A673 (cell line): Measurements from ENCODE around the gene FOXE3. TPM values are rescaled to one million over a fixed set of nuclear protein-coding genes. Genes with fewer than 3 reads are reported as not detected.

Source experiments
- BruUV-seq: library from RNA; stranded (reverse); fragments of 400-500 nt; replicated peaks from 2 replicates; lab custom pipeline; 2021; lab: Mats Ljungman, UMichigan
- CTCF ChIA-PET: fragments of 300-600 bp; sonication (Branson Sonifier 250); formaldehyde crosslinking; loops from one replicate; lab custom pipeline; 2022; ENCODE audit warnings: antibody characterized with exemption; lab: Charles Lee
- POLR2A ChIA-PET: fragments of 300-600 bp; sonication (Branson Sonifier 250); formaldehyde crosslinking; loops from one replicate; lab custom pipeline; 2022; ENCODE audit warnings: antibody characterized with exemption; ENCODE audit not compliant: low non-redundant PET; lab: Charles Lee
- DNase-seq: peaks from one replicate; pipeline ENCODE4 v3.0.0-alpha.2; 2015; ENCODE audit warnings: low spot score
- H3K27ac ChIP-seq: fragments of 200-600 bp; sonication (generic); 2 replicates; pipeline ENCODE4 v1.5.1; 2016; ENCODE audit warnings: mixed run types, low read depth, mild to moderate bottlenecking, mixed read lengths, antibody characterized with exemption, low read length; ENCODE audit not compliant: poor library complexity, severe bottlenecking
- H3K27me3 ChIP-seq: fragments of 200-600 bp; sonication (generic); replicated peaks from 2 replicates; pipeline ENCODE4 v1.6.1; 2017; ENCODE audit warnings: mixed run types, low read depth, mild to moderate bottlenecking, mixed read lengths, antibody characterized with exemption, low read length; ENCODE audit not compliant: insufficient read depth, poor library complexity
- H3K36me3 ChIP-seq: fragments of 200-600 bp; sonication (generic); 2 replicates; pipeline ENCODE4 v1.6.1; 2016; ENCODE audit warnings: mixed run types, mild to moderate bottlenecking, mixed read lengths, antibody characterized with exemption, low read length; ENCODE audit not compliant: insufficient read depth, poor library complexity, severe bottlenecking
- H3K4me1 ChIP-seq: fragments of 200-600 bp; sonication (generic); 2 replicates; pipeline ENCODE4 v1.6.1; 2017; ENCODE audit warnings: mixed run types, mild to moderate bottlenecking, mixed read lengths, antibody characterized with exemption, low read length; ENCODE audit not compliant: insufficient read depth, poor library complexity, severe bottlenecking
- H3K4me3 ChIP-seq: fragments of 200-600 bp; sonication (generic); 2 replicates; pipeline ENCODE4 v1.5.1; 2016; ENCODE audit warnings: low read depth, mixed run types, mild to moderate bottlenecking, mixed read lengths, low read length; ENCODE audit not compliant: poor library complexity, severe bottlenecking
- H3K9me3 ChIP-seq: fragments of 200-600 bp; sonication (generic); 2 replicates; pipeline ENCODE4 v1.6.1; 2016; ENCODE audit warnings: mixed run types, low read depth, mild to moderate bottlenecking, mixed read lengths, antibody characterized with exemption, low read length; ENCODE audit not compliant: poor library complexity, severe bottlenecking
- CTCF ChIP-seq: fragments of 300-800, 200-600 bp; sonication (generic); conservative IDR thresholded peaks from 2 replicates; pipeline ENCODE4 v1.5.1; 2017; ENCODE audit warnings: low read depth, mild to moderate bottlenecking, antibody characterized with exemption, low read length, moderate library complexity, mixed read lengths
- EZH2 ChIP-seq: fragments of 200-600 bp; sonication (generic); IDR thresholded peaks from 2 replicates; pipeline ENCODE4 v1.6.1; 2017; ENCODE audit warnings: borderline replicate concordance, low read depth, mild to moderate bottlenecking, mixed read lengths, antibody characterized with exemption, low read length; ENCODE audit not compliant: poor library complexity, severe bottlenecking
- intact Hi-C: fragments of 100-400 bp; cut with micrococcal nuclease; formaldehyde crosslinking; loops from one replicate; pipeline ENCODE4 v1.10.0; 2022; ENCODE audit not compliant: unreplicated experiment
- total RNA-seq: library from RNA; stranded (reverse); gene quantifications from 2 replicates; pipeline ENCODE4 v1.2.3, GENCODE V29; 2021

The FOXE3 gene
- total RNA-seq, 1 experiment from 2014 or later, result not detected

GRCh38 chr1:47438165-47439016, 22.3 kb downstream of the FOXE3 start:
- no peaks in the 10 kb centered on the region for H3K36me3 ChIP-seq

DNA sequence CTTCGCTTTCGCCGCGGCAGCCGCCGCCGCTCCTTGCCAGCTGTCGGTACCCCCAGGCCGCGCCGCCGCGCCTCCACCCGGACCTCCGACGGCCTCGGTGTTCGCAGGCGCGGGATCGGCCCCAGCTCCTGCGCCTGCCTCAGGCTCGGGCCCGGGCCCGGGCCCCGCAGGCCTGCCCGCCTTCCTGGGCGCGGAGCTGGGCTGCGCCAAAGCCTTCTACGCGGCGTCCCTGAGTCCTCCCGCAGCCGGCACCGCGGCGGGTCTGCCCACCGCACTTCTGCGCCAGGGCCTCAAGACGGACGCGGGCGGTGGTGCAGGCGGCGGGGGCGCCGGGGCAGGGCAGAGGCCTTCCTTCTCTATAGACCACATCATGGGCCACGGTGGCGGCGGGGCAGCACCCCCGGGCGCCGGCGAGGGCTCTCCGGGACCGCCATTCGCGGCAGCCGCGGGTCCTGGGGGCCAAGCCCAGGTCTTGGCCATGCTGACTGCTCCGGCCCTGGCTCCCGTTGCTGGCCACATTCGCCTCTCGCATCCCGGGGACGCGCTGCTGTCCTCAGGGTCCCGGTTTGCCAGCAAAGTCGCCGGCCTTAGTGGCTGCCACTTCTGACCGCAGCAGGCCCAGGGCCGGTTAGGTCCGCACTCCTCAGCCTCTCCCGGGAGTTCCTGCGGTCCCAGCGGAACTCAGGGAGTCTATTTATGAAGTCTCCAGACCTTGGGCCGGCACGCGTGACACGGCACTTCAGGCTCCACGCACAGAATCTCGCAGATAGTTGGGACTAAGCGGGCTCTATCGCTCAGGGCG, 23.1 kb downstream of the FOXE3 start:
- Histone ChIP-seq H3K4me1 (peaks cover 6% of the 10 kb centered on the region), H3K27me3 (peaks cover 60% of the 10 kb centered on the region), H3K9me3 (no peaks in the 10 kb centered on the region), H3K27ac (no peak overlapping the region), H3K4me3 (no peak overlapping the region), H3K36me3 (no peaks in the 10 kb centered on the region)
- intact Hi-C loops, result loop anchor here (10.0 kb wide), 1 partner anchor 146 kb away; no protein-coding TSS in a partner anchor
- no peak for TF ChIP-seq EZH2
- no peak for TF ChIP-seq CTCF
- no peak for DNase-seq
- ChIA-PET CTCF (no interaction called here), POLR2A (no interaction called here)
- no TSS peak for BruUV-seq

More at GRCh38 chr1:47438165-47439016, 22.3 kb downstream of the FOXE3 start:
- intact Hi-C loops, result loop anchor here (10.0 kb wide), 1 partner anchor 146 kb away; no protein-coding TSS in a partner anchor
- no TSS peak for BruUV-seq
- Histone ChIP-seq H3K27ac (peak overlapping the region; percentile 58), H3K4me1 (peaks cover 15% of the 10 kb centered on the region), H3K27me3 (peaks cover 56% of the 10 kb centered on the region), H3K9me3 (no peaks in the 10 kb centered on the region), H3K4me3 (peak overlapping the region; percentile 75)
- TF ChIP-seq CTCF (no peak), EZH2 (peak; percentile 54)
- peak; percentile 42 for DNase-seq
- ChIA-PET POLR2A (no interaction called here), CTCF (interaction anchor here (0.6 to 5.0 kb wide), 14 partner anchors 7 to 762 kb away, joined by 3 to 74 read pairs (median 6); no protein-coding TSS in a partner anchor)

DNA sequence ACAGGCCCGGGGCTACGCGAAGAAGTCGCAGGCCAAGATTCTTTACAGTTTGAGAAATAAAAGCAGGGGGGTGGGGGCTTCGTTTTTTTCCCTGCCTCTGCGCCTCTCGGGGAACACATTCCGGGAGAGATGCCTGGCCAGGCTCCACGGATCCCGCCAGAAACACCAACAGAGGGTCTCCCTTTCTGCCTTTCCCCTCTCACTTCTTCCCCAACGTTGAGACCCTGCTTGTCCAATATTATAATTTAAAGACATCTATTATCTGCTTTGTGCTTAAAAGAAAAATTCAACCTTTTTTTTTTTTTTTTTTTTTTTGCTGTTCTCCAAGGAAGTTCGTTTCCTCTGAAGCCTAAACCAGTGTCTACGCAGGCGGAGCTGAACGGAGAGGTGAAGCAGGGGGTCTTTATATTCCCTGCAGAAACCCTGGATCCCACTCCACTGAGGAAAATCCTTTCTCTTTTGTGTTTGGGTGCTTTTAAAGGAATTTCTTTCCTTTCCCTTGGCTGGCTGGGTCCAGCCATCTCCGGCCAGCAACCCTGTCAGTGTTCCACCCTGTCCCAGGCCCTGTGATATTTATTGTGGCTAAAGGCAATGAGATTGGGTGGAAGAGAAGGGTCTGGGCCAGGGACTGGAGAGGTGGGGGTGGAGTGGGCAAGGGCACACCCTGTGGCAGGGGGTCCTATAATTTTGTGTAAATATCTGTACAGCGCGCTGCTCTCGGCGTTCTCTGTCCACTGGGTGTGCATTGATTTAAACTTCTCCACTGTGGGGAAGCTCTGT, 23.9 kb downstream of the FOXE3 start:
- Histone ChIP-seq H3K4me3 (no peak overlapping the region), H3K4me1 (no peaks in the 10 kb centered on the region), H3K9me3 (no peaks in the 10 kb centered on the region), H3K36me3 (no peaks in the 10 kb centered on the region), H3K27ac (no peak overlapping the region), H3K27me3 (peaks cover 66% of the 10 kb centered on the region)
- intact Hi-C loops, result loop anchor here (10.0 kb wide), 1 partner anchor 145 kb away; no protein-coding TSS in a partner anchor
- ChIA-PET POLR2A (no interaction called here), CTCF (no interaction called here)
- no peak for TF ChIP-seq EZH2
- TF ChIP-seq CTCF, result no peak
- BruUV-seq, result no TSS peak
- DNase-seq, result no peak
